GM12874 (cell line): ENCODE data around the gene FLOT1.

Experiments
- TF ChIP-seq, protein P1 (sequence below): IDR thresholded peaks from 2 replicates; pipeline ENCODE4 v1.5.1; 2011; ENCODE audit warnings: low read depth, mild to moderate bottlenecking, control low read depth, low read length, moderate library complexity; ENCODE audit not compliant: insufficient read depth

Gene FLOT1

DNA sequence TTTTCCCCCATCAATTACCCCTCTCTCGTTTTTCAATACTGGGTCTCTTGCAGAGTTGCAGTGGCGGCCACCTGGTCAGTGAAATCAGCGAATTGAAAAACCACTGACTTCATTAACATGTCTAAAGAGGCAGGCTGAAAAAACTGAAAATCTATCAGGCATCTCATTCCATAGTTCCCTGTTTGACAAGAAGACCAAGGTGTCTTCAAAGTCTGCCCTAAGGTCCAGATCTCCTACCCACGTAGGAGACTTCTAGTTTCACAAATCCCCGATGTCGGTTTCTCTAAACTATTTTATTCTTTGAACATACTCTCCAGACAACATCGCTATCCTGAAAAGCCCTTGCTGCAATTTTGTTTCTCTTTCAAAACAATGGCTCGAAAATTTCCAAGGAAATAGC is 23.1 kb downstream of the FLOT1 start:
- TF ChIP-seq, protein P1, sequence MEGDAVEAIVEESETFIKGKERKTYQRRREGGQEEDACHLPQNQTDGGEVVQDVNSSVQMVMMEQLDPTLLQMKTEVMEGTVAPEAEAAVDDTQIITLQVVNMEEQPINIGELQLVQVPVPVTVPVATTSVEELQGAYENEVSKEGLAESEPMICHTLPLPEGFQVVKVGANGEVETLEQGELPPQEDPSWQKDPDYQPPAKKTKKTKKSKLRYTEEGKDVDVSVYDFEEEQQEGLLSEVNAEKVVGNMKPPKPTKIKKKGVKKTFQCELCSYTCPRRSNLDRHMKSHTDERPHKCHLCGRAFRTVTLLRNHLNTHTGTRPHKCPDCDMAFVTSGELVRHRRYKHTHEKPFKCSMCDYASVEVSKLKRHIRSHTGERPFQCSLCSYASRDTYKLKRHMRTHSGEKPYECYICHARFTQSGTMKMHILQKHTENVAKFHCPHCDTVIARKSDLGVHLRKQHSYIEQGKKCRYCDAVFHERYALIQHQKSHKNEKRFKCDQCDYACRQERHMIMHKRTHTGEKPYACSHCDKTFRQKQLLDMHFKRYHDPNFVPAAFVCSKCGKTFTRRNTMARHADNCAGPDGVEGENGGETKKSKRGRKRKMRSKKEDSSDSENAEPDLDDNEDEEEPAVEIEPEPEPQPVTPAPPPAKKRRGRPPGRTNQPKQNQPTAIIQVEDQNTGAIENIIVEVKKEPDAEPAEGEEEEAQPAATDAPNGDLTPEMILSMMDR: no peak

DNA sequence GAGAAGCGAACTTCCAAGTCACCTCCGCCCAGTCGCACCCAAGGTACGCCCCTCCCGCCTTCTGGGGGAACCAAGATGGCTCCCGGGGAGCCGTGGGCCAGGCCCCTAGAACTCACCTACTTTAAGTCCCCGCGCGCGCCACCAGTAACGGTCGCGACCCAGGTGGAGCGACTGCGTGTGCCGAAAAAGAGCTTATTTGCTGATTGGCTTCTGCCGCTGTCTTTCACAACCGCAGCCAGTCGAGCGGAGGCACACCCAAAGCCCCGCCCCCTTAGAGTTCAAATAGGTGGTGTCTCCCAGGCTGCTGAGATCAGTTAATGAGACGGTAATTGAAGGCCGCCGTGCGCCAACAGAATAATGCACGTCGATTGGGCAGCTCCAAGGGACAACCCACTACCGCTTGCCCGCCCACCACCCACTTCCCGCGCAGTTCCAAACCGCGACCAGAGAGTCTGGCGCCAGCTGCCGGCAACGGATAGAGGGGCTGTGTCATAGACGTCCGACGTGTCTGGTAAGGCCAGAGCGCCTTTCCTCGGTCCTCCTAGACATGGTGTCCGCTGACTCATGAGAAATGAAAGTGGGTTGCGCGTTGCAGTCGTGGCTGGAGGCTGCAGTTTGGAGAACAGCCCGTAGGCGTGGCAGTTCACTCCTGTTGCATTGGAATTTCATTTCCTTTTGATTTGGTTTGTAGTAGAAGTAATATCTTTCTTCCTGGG is 25.2 kb downstream of the FLOT1 start, which contains the start of gene MDC1:
Gene MDC1 (minus strand): TSS at position 153 of the 716 bp plus-strand sequence. CDS start 2,106 bp downstream, outside the sequence.
- TF ChIP-seq, protein P1: no peak

DNA sequence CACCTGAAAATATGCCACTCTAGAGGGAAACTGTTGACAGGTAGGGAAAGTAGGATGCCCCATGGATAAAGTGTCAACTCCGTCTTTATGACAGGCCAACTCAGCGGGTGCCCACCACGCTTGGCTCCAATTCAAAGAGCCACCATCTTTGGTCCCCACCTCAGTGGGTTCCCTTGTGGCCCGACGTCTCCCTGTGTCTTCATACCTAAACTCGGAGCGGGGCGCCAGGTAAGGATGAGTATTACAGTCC is 25.7 kb downstream of the FLOT1 start:
- TF ChIP-seq, protein P1: no peak

DNA sequence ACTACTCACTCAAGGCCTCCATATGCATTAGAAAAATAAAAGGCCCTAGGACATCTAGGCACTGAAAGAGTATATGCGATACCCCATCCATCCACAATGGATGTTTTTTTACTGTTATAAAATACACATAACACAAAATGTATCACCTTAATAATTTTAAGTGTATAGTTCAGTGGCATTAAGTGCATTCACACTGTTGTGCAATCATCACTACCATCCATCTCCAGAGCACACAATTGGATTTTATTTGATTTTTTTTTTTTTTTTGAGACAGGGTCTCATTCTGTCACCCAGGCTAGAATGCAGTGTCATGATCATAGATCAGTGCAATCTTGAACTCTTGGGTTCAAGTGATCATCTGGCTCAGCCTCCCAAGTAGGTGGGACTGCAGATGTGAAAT is 28.2 kb downstream of the FLOT1 start:
- TF ChIP-seq, protein P1: no peak

DNA sequence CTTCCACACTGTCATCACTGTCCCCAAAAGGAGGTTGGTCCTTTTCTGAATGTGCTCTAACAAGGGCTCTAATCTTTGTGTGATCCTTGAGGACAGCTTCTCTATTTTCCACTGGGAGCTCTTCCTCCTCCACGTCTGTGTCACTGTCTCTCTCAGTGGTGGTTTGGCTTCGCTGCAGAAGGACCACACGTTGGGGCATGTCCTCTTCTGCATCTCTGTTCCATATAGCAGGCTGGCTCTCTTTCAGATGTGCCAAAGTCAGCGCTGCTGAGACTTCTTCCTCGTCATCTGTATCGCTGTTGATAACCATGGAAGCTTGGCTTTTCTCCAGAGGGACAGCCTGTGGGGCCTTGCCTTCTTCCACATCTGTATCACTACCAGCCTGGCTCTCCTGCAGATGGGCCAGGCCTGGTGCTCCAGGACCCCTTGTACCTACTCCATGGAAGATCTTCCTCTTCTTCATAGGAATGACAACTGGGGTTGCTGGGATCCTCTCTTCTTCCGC is 30.0 kb downstream of the FLOT1 start:
- TF ChIP-seq, protein P1: no peak

DNA sequence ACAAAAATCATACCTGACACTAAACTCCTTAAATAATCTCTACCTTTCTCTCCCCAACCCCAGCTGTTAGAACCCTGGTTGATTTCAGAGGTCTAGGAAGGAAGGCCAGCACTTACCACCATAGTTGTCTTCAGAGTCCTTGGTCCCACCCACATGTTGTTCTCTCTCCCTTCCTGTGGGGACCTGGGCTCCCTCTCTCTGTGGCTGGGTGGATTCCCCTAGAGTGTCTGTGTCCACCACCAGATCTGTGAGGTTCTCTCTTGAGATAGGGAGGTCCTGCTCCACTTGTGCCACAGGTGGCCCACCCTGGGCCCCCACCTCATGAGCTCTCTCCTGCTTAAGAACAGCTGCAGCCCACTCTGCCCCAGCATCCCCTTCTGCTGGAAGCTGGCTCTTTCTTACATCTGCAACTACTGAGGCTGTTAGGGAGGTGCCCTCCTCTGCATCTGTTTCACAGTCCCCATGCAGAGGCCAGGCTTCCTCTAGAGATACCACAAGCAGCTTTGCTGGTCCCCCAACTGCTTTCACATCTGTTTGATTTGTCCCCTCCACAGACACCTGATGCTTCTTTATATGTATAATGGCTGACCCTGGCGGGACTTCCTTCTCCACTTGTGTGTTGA is 30.6 kb downstream of the FLOT1 start:
- TF ChIP-seq, protein P1: no peak

DNA sequence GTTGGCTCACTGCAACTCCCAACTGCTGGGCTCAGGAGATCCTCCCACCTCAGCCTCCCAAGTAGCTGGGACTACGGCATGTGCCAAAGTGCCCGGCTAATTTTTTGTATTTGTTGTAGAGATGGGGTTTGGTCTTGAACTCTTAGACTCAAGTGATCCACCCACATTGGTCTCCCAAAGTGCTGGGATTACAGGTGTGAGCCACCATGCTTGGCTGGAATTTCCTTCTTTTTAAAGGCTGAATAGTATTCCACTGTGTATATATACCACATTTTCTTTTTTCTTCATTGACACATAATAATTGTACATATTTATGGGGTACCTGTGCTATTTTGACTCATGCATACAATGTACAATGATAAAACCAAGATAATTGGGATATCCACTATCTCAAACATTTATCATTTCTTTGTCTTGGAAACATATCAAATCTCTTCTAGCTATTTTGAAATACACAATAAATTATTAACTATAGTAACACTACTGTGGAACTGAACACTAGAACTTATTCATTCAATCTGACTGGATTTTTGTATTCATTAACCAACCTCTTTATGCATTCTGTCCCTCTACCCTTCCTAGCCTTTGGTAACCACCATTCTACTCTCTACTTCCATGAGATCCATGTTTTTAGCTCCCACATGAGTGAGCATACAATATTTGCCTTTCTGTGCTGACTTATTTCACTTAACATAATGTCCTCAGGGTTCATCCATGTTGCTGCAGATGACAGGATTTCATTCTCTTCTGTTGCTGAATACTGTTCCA is 33.2 kb downstream of the FLOT1 start:
- TF ChIP-seq, protein P1: no peak
